Upper lobe of right lung (tissue), 1 donor: ENCODE results near the gene ZFAND3. TPM values are rescaled to one million over a fixed set of nuclear protein-coding genes. Genes with fewer than 3 reads are reported as not detected.

Experiments used
- ATAC-seq: fragments of 200-7000 bp; cut with Tn5 transposase; one replicate; pipeline ENCODE4 v1.9.1; 2020; ENCODE audit warnings: mild to moderate bottlenecking, moderate library complexity
- DNase-seq: peaks from one replicate; pipeline ENCODE4 v3.0.0-alpha.2; 2020
- H3K27ac ChIP-seq: fragments of 200-600 bp; one replicate; pipeline ENCODE4 v1.8.0; 2022
- H3K27me3 ChIP-seq: fragments of 200-600 bp; one replicate; pipeline ENCODE4 v1.8.0; 2022; ENCODE audit warnings: mild to moderate bottlenecking
- H3K36me3 ChIP-seq: fragments of 200-600 bp; one replicate; pipeline ENCODE4 v1.8.0; 2022
- H3K4me1 ChIP-seq: fragments of 200-600 bp; one replicate; pipeline ENCODE4 v1.8.0; 2022
- H3K4me3 ChIP-seq: fragments of 200-600 bp; one replicate; pipeline ENCODE4 v1.8.0; 2022; ENCODE audit warnings: mild to moderate bottlenecking
- H3K9me3 ChIP-seq: fragments of 200-600 bp; one replicate; pipeline ENCODE4 v1.8.0; 2022
- CTCF ChIP-seq: fragments of 200-600 bp; IDR thresholded peaks from one replicate; pipeline ENCODE4 v1.8.0; 2022; ENCODE audit warnings: antibody characterized with exemption
- intact Hi-C: fragments of 100-400 bp; cut with DNase I; formaldehyde crosslinking; loops from one replicate; pipeline ENCODE4 v1.11.0; 2022
- total RNA-seq: library from RNA; stranded (reverse); fragmentation: NEBNext Ultra II Directional; extraction: Animal tissue kit (Norgen Biotek cat#: 25700); gene quantifications from one replicate; pipeline ENCODE4 v1.2.1, GENCODE V29; 2021
- donor health status: DM: no; HTN: yes; CAD: no; lungs with severe emphysema.

The ZFAND3 gene
- total RNA-seq, 1 donor from 2014 or later, result 69.1 TPM

DNA sequence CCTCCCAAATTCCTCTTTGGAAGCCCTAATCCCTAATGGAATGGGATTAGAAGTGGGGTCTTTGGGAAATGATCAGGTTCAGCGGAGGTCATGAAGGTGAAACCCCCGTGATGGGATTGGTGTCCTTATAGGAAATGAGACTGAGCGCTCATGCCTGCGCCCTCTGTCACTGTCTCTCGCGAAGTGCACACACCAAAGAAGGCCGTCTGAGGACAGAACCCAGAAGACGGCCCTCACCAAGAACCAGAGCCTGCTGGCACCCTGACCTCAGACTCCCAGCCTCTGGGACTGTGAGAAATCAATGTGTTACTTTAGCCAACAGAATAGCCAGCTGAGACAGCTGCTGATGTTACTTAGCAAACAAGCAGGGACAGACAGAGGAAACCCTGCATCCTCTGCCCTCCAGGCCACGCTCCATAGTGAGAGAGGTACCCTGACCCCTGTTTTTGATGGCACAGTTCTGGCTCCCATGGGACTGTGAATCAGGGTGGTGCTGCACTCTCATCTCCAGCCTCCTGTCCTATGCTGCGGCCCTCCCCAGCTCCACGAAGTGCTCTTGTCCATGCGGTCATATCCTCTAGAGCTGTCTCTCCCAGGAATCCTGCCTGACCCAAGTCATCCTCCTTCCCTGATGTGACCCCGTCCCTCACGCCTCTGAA lies 369.3 kb downstream of the ZFAND3 start:
- no peak for TF ChIP-seq CTCF
- intact Hi-C loops, result no loop called here

DNA sequence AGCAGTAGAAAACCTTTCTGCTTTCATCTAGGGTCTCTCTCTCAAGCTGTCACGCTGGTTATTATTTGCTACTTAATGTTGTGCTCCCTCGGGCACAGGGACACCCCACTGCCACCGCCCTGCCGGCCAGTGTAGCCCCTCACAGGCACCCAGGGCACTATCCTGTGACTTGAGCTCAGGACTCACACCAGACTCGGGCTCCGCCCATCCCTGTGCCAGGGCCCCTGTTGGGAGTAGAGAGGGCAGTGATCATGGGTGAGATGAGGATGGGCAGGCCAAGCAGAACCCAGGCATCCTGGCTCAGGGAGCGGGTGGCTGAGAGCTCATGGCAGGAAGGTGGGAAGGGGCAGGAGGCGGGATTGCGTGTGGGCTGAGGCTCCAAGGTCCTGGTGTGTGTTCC lies 371.9 kb downstream of the ZFAND3 start:
- Histone ChIP-seq H3K36me3 (no peaks in the 10 kb centered on the region), H3K4me1 (no peaks in the 10 kb centered on the region), H3K27me3 (no peaks in the 10 kb centered on the region), H3K9me3 (no peaks in the 10 kb centered on the region), H3K27ac (no peak overlapping the region), H3K4me3 (no peak overlapping the region)
- intact Hi-C loops, result no loop called here
- no peak for TF ChIP-seq CTCF
- no peak for ATAC-seq
- no peak for DNase-seq

More for the DNA sequence above, 369.3 kb downstream of the ZFAND3 start:
- no peaks in the 10 kb centered on the region for H3K36me3 ChIP-seq
- H3K4me1 ChIP-seq, result no peaks in the 10 kb centered on the region
- no peaks in the 10 kb centered on the region for H3K9me3 ChIP-seq
- H3K27ac ChIP-seq, result no peak overlapping the region
- ATAC-seq (no peak), DNase-seq (no peak)
- no peak overlapping the region for H3K4me3 ChIP-seq
- no peaks in the 10 kb centered on the region for H3K27me3 ChIP-seq

- Histone ChIP-seq H3K4me3 (no peak overlapping the region), H3K27ac (no peak overlapping the region), H3K36me3 (no peaks in the 10 kb centered on the region), H3K4me1 (no peaks in the 10 kb centered on the region), H3K27me3 (no peaks in the 10 kb centered on the region), H3K9me3 (no peaks in the 10 kb centered on the region)
- TF ChIP-seq CTCF, result no peak
- no peak for ATAC-seq
- DNase-seq, result no peak
- intact Hi-C loops, result no loop called here
Observed at GRCh38 chr6:38192011-38192410, 372.5 kb downstream of the ZFAND3 start.

DNA sequence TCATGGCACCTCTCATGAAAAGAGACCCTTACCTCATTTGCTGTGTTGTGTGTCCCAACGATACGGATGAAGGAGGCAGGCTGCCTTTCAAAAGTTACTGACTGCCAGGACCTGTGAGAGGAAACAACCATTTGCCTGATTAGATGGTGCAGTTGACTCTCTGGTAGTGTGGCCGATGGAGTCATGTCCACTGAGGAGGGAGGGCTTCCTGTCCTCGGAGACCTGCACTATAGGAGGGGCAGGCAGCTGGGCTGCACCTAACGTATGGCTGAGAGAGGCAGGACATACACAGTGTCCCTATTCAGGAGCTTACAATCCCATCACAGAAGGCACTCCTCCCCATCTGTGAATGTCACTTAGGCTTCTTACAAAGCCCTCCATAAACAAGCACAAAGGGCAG lies 373.0 kb downstream of the ZFAND3 start:
- no peak overlapping the region for H3K4me3 ChIP-seq
- H3K27me3 ChIP-seq, result no peaks in the 10 kb centered on the region
- no peak for TF ChIP-seq CTCF
- DNase-seq (no peak), ATAC-seq (no peak)
- no peaks in the 10 kb centered on the region for H3K36me3 ChIP-seq
- H3K9me3 ChIP-seq, result no peaks in the 10 kb centered on the region
- no peaks in the 10 kb centered on the region for H3K4me1 ChIP-seq
- intact Hi-C loops, result no loop called here
- H3K27ac ChIP-seq, result no peak overlapping the region

DNA sequence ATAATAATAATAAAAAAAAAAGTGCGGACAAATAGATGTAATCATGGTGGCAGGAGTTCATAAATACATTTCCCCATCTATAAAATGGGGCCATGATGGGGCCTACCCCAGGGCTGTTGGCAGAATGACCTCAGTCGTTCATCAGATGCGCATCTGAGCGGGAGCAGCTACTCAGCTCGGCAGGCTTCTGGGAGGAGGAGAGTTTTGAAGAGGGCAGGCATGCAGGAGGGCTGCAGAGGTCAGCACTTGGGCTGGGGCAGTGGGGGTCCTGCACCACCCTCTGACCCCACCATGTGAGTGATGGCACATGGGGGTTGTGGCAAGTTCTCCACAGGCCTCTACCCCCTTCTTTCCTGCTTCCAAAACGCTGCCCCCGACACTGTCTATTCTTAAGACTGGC lies 373.5 kb downstream of the ZFAND3 start:
- Histone ChIP-seq H3K36me3 (no peaks in the 10 kb centered on the region), H3K27me3 (no peaks in the 10 kb centered on the region), H3K9me3 (no peaks in the 10 kb centered on the region), H3K4me3 (no peak overlapping the region), H3K27ac (no peak overlapping the region), H3K4me1 (no peaks in the 10 kb centered on the region)
- intact Hi-C loops, result no loop called here
- TF ChIP-seq CTCF, result no peak
- DNase-seq, result no peak
- no peak for ATAC-seq
